Adrenal gland (tissue), 12 donors: ENCODE results near the gene DEAF1. TPM values are rescaled to one million over a fixed set of nuclear protein-coding genes. Genes with fewer than 3 reads are reported as not detected.

ENCODE experiments used
- DNase-seq, 7 donors: peaks; one replicate each; pipeline ENCODE4 v3.0.0-alpha.2; 2019 to 2020
- H3K27ac ChIP-seq, 5 donors: fragments of 200-600 bp; sonication (generic) in 4 of 5; 1 replicate in 3 of 5; 2 replicates in 2 of 5; pipeline versions ENCODE4 v1.5.1 to v1.8.0; 2016 to 2020; ENCODE audit warnings: mild to moderate bottlenecking in 1 of 5
- H3K27me3 ChIP-seq: fragments of 200-600 bp; 2 replicates; pipeline ENCODE4 v1.8.0; 2021
- H3K36me3 ChIP-seq, 2 donors: fragments of 200-600 bp; replicated peaks in 1 of 2; 1 replicate in 1 of 2; 2 replicates in 1 of 2; pipeline versions ENCODE4 v1.5.1 to v1.8.0; 2018 to 2022
- H3K4me1 ChIP-seq, 2 donors: fragments of 200-600 bp; replicated peaks in 1 of 2; 1 replicate in 1 of 2; 2 replicates in 1 of 2; pipeline versions ENCODE4 v1.5.1 to v1.8.0; 2018 to 2021
- H3K4me3 ChIP-seq, 4 donors: fragments of 200-600 bp; sonication (generic) in 3 of 4; one replicate each; pipeline ENCODE4 v1.5.1; 2016 to 2018
- H3K9me3 ChIP-seq, 3 donors: fragments of 200-600 bp; sonication (generic) in 1 of 3; replicated peaks in 1 of 3; 1 replicate in 2 of 3; 2 replicates in 1 of 3; pipeline versions ENCODE4 v1.5.1 to v1.8.0; 2016 to 2021
- CTCF ChIP-seq, 6 experiments: fragments of 450-650 bp in 4 of 6; fragments of 200-600 bp in 2 of 6; sonication (generic) in 1 of 6; IDR thresholded peaks; 1 replicate in 5 of 6; 2 replicates in 1 of 6; pipeline versions ENCODE4 v1.5.1 to v1.8.0; 2016 to 2021; ENCODE audit warnings: antibody characterized with exemption in 6 of 6, mild to moderate bottlenecking in 2 of 6, moderate library complexity in 1 of 6
- POLR2A ChIP-seq, 2 donors: fragments of 450-650 bp; IDR thresholded peaks; one replicate each; pipeline ENCODE4 v1.6.1; 2017; ENCODE audit warnings: antibody characterized with exemption in 2 of 2, mild to moderate bottlenecking in 2 of 2, moderate library complexity in 1 of 2
- WGBS, 4 donors: extraction: QIAGEN DNeasy Blood & Tissue Kit in 2 of 4; methylation state at CpG; one replicate each; pipeline versions ENCODE4 v1.1.5 to v1.1.7; 2013 to 2017; 5-methylcytosine and 5-hydroxymethylcytosine counted together
- intact Hi-C, 2 donors: fragments of 100-400 bp; cut with DNase I; formaldehyde crosslinking; loops; one replicate each; pipeline versions ENCODE4 v1.14.1 to v1.15.0; 2022 to 2023
- polyA plus RNA-seq, 3 donors: library from polyadenylated mRNA; stranded (reverse); fragments of 200-250 nt in 2 of 3; fragments of 350-450 nt in 1 of 3; fragmentation: Illumina TruSeq in 1 of 3; extraction: RNeasy Lipid Tissue Mini Kit (QIAGEN cat#74804) in 1 of 3; gene quantifications; one replicate each; pipeline ENCODE4 v1.2.3, GENCODE V29; 2013 to 2014
- total RNA-seq, 9 donors: library from RNA; depleted of rRNA in 4 of 9; stranded (reverse); fragments of >200 nt in 4 of 9; fragments of 120-200 nt in 1 of 9; fragmentation: NEBNext Ultra II Directional in 1 of 9; extraction: Animal tissue kit (Norgen Biotek cat#: 25700) in 1 of 9; gene quantifications; one replicate each; pipeline versions ENCODE4 v1.1.0 to v1.2.4, GENCODE V29; 2013 to 2023
- donor health status: healthy with polysubstance abuse.
- donor health status: Bipolar disorder and iron deficiency.
- donor health status: DM: yes; HTN: yes; CAD: no.
- donor health status: DM: no; HTN: no; CAD: no.
- donor health status: DM: no; HTN: no; CAD: no.
- donor health status: DM: yes; HTN: yes; CAD: no.

The DEAF1 gene
- total and polyA plus RNA-seq, 12 donors, result 20.6 to 131 (median 55.5) TPM

DNA sequence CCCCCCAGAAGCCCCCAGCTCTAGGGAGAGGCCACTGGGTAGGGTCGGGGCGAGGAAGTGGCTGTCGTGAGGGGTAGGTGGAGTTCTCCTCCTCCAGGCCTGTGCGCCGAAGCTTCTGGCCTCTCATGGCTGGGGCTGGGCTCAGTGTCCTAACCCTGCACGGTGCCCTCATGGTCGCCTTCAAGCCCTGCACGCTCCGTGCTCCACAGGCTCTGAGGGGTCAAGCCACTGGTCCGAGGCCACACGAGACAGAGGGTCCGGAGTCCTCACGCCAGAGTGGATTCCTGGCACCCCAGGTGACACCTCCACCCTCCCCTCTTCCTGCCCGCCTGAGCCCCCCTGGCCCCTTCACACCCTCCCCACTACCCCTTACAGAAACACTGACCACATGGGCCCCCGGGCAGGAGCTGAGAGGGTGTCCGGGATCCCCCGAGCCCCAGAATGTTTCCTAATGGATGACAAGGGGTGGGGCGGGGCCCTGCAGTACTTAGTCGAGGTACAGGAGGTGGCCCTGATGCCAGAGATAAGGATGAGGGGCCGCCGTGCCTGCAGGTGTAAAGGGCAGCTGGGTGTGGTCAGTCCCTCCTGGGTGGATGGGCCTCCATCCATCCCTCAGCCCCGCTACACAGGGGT lies 69.3 kb downstream of the DEAF1 start:
- H3K27ac ChIP-seq, result no peak overlapping the region
- peak in 1 of 7 donors; percentile 14 for DNase-seq
- no peaks in the 10 kb centered on the region for H3K27me3 ChIP-seq
- peaks cover 0 to 6% of the 10 kb centered on the region in 2 donors for H3K4me1 ChIP-seq
- no peaks in the 10 kb centered on the region for H3K9me3 ChIP-seq
- H3K4me3 ChIP-seq, result no peak overlapping the region
- intact Hi-C loops, result no loop called here
- TF ChIP-seq POLR2A (IDR thresholded peaks at IDR 0.05) (no peak), CTCF (IDR thresholded peaks at IDR 0.05) (no peak)
- 60 to 78% (median 70%) methylated on average over 4 to 22 of the region's 22 CpGs for WGBS, 4 donors
- no peaks in the 10 kb centered on the region for H3K36me3 ChIP-seq

- DNase-seq, result peak in 1 of 7 donors; percentile 24
- intact Hi-C loops, result no loop called here
- 45 to 74% (median 55%) methylated on average over 9 to 33 of the region's 33 CpGs for WGBS, 4 donors
Measured at GRCh38 chr11:624705-625635, 70.1 kb downstream of the DEAF1 start, which contains the start of gene CDHR5. Gene CDHR5 (minus strand): TSS chr11:624955. CDS start chr11:624902, 53 bp downstream.

DNA sequence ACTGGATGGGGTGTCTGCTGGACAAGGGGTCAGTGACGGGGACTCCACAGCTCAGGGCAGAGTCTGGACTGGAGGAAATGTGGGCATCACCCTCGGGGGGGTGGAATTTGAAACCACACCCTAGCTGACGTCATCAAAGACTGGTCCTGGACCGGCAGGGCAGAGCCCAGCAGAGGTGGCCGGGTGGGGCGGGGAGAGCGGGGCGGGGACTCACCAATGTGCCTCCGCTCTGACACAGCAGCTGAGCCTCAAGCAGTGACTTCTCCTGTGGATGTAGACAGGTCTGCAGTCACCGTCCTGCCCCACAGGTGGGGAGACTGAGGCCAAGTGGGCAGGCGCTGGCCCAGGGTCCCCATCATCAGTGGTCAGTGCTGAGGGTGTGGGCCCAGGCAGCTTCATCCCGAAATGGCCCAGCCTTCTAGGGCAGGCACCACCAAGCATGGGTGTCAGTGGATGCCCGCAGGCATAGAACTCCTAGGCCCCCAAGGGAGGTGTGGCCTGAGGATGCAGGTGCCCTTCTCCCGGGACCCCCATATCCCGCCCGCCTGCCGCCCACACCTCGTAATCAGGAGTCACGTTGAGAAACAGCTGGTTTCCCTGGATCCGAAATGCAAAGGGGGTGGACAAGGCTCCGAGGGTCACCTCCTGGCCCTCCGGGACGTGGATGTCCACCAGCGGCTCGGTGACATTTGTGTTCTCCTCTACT lies 70.9 kb downstream of the DEAF1 start:
- intact Hi-C loops, result no loop called here
- Histone ChIP-seq H3K27ac (no peak overlapping the region), H3K36me3 (no peaks in the 10 kb centered on the region), H3K9me3 (no peaks in the 10 kb centered on the region), H3K27me3 (no peaks in the 10 kb centered on the region), H3K4me3 (no peak overlapping the region), H3K4me1 (peaks cover 0 to 6% of the 10 kb centered on the region in 2 donors)
- TF ChIP-seq CTCF (IDR thresholded peaks at IDR 0.05), result no peak
- no peak for TF ChIP-seq POLR2A (IDR thresholded peaks at IDR 0.05)
- peak in 4 of 7 donors; percentile 26 to 72 (median 58) for DNase-seq
- WGBS, 4 donors, result 65 to 84% (median 73%) methylated on average over 4 to 25 of the region's 25 CpGs

More at GRCh38 chr11:624705-625635, 70.1 kb downstream of the DEAF1 start, which contains the start of gene CDHR5:
- H3K4me3 ChIP-seq, result no peak within 1 kb of the TSS
- no peaks in the 10 kb centered on the region for H3K27me3 ChIP-seq
- no peak within 1 kb of the TSS for H3K27ac ChIP-seq
- H3K36me3 ChIP-seq, result no peaks in the 10 kb centered on the region
- H3K4me1 ChIP-seq, result peaks cover 0 to 6% of the 10 kb centered on the region in 2 donors
- TF ChIP-seq CTCF (IDR thresholded peaks at IDR 0.05) (no peak), POLR2A (IDR thresholded peaks at IDR 0.05) (no peak)
- no peaks in the 10 kb centered on the region for H3K9me3 ChIP-seq
